Mesangial cell (primary cell): ENCODE measurements around the gene TIPARP. TPM values are rescaled to one million over a fixed set of nuclear protein-coding genes. Genes with fewer than 3 reads are reported as not detected.

ENCODE experiments used
- total RNA-seq: library from RNA; depleted of rRNA; stranded (reverse); fragments of >200 nt; gene quantifications from 2 replicates; pipeline ENCODE4 v1.2.3, GENCODE V29; 2015

TIPARP gene
- total RNA-seq: 29.0 and 35.1 TPM in 2 replicates

GRCh38 chr3:156674046-156674910 is at the start of gene TIPARP:
Gene TIPARP (plus strand): TSS chr3:156674590. CDS start chr3:156677698, 3,108 bp downstream.

Other genes starting within 250 kb of the TIPARP start
- gene SSR3, start 119.5 kb upstream of the TIPARP start, total RNA-seq: 144 and 240 TPM in 2 replicates
- 0.38 and 0.65 TPM in 2 replicates for gene LEKR1, start 151.8 kb downstream of the TIPARP start, total RNA-seq